HG03378 (cell line): Measurements from ENCODE around the gene BBOX1.

Experiments
- ATAC-seq: cut with Tn5 transposase; IDR thresholded peaks from one replicate; pipeline ENCODE4 v1.9.1; 2021; ENCODE audit warnings: mild to moderate bottlenecking, moderate library complexity; ENCODE audit not compliant: unreplicated experiment

The BBOX1 gene

DNA sequence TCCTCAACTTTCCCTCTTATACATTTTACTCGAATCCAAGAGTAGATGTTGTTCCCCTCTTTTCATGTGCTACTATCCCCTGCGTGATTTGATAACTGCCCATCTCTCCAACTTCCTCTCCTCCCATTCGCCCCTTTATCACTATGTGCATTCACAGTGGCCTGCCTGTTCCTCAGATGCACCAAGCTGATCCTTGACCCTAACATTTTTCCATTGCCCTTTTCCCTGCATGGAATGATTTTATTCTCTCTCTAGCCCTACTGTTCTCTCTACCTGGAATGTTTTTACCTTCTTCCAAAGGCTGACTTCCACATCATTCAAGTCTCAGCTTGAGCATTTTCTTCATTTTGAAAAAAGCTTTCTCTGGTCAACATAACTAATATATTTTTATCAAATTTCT is 15.8 kb upstream of the BBOX1 start:
- no peak for ATAC-seq

DNA sequence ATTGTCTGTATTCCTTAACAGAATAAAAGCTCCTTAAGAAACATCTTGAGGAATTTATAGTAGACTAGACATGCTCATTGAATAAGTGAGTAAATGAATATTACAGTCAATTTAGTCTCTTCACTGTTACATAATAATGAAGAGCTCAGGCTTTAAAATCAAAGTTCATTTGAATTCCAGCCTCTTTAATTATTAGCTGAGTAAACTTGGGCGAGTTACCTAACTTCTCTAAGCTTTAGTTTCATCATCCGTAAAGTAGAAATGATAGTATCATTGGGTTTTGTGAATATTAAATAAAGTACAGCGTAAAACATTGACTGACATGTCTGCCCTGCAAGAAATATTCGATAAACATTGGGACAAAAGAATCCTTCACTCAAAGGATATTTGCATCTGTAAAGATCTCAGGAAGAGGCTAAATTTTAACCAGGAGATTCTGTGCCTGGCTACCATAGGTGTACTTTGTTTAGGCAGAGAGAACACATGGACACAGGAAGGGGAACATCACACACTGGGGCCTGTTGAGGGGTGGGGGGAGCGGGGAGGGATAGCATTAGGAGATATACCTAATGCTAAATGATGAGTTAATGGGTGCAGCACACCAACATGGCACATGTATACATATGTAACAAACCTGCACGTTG is 15.2 kb upstream of the BBOX1 start:
- ATAC-seq: no peak

DNA sequence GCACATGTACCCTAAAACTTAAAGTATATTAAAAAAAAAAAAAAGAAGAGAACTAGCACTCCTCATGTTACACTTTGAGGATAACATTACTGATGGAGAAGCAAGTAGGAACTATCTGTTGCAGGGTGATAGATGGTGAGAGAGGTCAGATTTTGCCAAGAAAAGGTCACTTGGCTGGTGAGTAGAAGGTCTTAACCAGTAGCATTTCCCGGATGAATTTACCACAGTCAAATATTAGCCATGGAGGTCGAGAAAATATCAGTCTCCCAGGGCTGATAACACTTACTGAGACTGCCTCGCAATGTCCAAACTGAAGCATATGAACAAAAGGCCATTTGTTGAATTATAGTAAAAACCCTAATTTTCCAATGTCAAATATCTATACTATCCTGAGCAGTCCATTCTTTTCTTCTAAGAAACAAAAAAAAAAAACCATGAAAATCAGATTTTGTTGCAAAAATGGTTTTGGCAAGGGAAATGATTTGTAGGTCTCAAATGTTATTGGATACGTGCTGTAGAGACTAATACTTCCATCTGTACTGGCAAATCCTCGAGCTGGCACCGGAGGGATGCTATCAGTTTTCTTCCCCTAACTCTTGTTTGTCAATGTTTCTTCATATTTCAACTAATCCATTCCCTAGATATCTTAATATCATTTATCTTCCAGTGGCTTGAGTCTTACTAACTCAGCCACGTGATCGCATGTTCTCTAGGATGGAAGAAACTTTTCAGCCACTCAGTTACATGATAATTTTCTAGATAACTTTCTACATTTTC is 14.5 kb upstream of the BBOX1 start:
- ATAC-seq: no peak

DNA sequence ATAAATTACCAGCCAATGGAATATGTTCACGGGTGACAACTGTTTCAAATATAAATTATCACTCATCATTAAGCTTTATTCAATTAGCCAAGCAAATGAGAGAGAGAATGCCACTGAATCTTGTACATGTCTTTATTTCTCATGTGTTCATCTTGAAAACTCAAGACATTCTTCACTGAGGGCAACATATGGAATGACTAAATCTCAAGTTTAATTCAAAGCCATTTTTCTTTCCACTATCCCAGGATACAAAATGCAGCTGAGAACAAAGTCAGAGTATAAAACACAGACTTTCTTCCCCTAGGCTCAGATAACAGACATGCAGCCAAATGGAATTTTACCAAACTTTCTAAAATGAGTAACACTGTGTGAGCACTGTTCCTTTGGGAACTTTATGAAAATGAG is 12.1 kb upstream of the BBOX1 start:
- no peak for ATAC-seq

DNA sequence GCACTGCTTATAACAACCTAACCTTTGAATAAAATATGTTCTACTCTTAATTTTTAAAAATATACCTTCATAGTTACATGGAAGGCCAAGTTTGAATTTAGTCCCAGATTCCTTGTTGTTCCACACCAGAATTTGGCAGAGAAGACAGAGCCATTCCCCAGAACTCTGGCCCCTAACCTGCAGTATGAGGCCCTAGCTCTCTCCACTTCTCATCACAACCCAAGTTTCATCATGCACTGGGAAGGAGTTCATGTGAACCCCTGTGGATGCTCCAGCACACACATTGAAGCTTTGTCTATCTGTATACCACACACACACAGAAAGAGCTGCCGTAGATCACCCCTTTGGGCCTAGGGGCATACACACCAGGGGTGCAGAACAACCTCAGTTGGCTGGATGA is 10.6 kb upstream of the BBOX1 start:
- no peak for ATAC-seq

DNA sequence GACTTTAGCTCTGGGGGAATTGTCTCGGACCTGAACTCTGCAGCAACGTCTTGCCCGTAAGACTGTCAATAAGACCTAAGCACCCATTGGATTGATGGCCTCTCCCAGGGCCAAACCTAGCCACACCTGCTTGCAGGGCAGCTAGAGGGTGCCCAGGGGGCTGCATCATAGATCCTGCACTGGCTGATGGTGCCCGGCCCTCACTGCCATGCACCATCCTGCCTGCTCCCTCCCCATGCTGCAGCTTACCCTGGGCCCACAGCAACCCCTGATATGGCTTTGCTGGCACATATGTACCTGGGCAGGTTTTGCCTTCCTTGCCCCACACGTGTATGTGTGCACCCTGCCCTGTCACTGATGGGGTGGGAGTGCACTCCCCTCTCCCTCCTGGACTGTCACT is 8.9 kb upstream of the BBOX1 start:
- no peak for ATAC-seq

DNA sequence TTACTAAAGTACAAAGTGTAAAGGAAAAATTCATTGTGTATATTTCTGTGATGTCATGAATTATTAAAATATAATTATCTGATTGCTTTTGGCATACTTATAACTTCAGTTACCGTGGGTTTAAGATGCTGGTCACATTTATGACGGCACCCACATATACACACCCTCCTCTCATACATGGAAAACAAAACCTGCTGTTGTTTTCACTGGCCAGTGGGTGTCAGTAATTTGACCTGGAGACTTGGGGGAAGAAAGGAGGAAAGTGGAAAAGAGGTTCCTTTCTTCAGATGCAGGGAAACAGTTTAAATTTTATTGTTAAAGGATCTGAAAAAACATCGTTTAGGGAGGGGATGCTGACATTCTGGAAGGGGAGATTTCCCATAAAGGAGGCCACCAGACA is 742 bp upstream of the BBOX1 start:
- ATAC-seq: no peak

DNA sequence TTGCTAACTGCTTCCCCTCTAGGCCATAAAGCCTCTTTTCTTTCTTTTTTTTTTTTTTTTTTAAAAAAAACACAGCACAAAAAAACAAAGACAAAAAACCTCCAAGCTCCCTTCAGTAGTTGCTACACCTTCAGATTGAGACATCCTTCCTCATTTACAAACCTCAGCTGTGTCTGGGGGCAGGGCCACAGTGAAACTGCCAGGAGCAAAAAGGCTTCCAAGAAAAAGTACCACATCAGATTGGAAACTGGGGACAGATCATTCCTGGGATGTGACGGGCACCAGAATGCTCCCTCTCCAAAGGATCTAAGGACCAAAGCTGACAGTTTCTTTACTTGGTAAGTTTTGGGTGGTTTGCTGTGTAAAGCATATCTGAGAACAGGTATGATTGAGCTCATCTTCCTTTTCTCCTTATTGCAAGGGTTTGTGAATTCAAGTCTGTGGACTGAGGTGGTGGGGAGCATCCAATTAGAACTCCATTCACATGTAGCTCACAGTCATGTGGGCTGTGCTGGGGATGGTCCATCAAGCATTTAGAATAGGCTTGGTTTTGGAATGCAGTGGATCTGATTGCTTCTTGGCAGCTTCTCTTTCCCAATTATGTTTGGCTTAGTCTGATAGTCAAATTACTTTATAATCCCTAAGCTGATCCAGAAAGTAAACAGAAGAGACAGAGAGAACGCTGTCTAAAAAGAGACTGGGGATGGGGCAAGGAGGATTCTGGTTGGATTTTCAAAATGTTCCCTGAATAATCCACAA is 705 bp downstream of the BBOX1 start:
- ATAC-seq: no peak

DNA sequence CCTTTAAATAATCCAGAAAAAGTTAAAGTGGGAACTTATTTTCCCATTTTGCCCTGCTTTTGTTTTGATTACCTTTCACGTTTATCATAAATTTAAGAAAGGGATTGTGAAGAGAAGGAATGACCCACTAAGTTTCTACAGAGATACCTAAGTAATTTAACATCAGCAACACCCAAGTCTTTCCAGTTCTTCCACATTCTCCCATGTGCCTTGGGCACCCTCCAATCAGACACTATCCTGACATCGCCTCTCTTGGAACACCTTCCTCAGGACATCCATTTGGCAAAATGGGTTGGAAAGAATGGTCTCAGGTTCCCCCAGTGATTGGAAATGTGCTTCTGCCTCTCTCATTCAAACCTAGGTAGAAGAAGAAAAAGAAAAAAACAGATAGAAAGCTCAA is 6.3 kb downstream of the BBOX1 start:
- ATAC-seq: no peak

DNA sequence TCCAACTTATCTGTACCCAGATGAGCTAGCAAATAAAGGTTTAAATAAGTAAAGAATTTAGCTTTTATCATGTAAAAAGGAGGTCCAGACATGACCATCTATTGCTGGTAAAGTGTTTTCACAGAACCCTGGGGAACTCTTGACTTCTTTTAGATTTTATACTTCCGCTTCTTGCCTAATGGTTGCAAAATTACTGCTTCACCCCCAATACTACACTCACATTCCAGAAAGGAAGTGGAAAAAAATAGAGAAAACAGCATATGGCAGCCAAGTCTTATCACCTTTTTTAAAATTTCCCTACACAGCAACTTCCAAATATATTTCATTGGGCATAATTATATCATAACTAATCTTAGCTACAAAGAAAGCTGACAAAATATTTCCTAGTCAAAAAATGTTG is 12.1 kb downstream of the BBOX1 start:
- no peak for ATAC-seq

DNA sequence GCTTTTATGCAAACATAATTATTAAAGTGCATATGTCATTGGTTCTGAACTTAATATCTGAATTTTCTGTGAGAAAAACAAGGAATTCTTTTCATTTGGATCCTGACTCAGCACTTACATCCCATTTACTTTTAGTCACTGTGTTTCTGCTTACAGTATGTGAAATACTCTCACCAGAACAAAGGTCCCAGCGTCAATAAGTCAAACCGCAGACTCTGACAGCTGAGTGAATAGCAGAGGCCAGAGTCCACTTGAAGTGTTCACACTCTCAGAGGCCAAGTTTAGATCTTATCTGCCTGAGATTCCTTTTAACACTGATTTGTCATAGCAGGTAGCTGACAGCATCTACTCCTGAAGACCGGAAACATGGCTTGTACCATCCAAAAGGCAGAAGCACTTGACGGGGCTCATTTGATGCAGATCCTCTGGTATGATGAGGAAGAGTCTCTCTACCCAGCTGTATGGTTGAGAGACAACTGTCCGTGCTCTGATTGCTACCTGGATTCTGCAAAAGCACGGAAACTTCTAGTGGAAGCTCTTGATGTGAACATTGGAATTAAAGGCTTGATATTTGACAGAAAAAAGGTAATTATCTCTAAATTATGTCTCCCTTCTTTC is 14.6 kb downstream of the BBOX1 start:
- ATAC-seq: no peak

DNA sequence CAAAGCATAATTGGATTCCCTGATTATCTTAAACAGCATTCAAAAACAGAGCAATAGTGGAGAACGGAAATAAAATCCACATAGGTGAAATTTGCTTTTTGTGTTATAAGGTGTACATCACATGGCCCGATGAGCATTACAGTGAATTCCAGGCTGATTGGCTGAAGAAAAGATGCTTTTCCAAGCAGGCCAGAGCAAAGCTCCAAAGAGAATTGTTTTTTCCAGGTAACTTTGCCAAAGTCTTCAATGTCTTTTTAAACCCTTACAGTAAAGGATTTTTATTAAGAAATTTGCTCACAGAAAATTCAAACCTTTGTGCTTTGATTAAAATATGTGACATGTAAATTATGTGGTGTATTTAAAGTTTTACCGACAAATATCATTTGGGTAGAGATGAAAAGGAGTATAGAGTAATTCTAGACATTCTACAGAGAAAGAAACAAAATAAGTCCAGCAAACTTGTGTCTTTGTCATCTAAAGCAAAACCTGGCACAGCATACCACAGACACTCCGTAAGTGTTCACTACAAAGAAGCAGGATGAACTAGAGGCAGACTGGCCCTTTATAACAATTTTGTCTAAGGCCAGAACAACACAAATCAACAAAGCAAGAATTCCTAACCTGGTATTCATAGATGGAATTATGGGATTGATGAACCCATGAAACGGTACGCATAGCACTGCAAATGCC is 16.6 kb downstream of the BBOX1 start:
- ATAC-seq: no peak

DNA sequence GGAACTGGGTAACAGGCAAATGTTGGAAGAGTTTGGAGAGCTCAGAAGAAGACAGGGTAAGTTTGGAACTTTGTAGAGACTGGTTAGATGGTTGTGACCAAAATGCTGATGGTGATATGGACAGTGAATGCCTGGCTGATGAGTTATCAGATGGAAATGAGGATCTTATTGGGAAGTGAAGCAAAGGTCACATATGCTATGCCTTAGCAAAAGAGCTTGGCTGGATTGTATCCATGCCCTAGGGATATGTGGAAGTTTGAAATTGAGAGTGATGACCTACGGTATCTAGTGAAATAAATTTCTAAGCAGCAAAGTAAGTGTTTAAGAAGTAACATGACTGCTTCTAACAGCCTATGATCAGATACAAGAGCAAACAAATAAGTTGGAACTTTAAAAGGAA is 17.8 kb downstream of the BBOX1 start:
- ATAC-seq: no peak

DNA sequence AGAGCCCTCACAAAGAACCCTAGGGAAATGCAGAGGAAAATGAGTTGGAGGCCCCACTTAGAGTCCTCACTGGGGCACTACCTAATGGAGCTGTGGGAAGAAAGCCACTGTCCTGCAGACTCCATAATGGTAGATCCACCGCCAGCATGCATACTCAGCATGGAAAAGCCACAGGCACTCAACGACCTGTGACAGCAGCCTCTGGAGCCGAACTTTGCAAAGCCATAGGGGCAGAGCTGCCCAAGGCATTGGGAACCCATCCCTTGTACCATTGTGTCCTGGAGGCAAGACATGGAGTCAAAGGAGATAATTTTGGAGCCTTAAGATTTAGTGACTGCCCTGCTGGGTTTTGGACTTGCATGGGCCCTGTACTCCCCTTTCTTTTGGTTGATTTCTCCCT is 18.8 kb downstream of the BBOX1 start:
- ATAC-seq: no peak

DNA sequence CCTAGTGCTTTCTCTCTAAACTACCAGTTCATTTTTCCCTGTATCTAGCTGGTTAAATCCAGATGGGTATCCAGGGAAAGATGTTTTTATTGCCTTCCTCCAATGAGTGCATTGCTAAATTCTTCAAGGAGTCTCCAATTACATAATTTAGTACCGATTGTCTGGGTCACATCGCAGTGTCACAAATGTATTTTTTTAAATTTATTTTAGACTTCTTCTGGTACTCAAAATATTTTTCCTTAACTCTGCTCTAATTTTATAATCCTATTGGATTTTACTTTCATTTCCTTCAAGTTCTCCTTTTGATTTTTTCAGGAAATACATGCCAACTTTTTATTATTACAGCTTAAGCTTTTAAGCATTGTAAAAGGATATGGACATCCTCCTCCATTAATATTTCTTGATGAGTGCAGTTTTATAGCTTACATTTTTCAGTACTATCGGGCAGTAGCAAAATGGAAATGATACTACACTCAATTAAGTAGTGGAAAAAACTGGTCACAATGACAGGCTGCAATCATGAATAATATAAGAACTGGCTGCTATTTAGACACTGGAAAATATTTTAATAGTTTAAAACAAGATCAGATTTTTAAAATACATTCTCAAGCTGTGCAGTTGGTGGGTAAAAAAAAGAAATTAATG is 20.3 kb downstream of the BBOX1 start:
- no peak for ATAC-seq

DNA sequence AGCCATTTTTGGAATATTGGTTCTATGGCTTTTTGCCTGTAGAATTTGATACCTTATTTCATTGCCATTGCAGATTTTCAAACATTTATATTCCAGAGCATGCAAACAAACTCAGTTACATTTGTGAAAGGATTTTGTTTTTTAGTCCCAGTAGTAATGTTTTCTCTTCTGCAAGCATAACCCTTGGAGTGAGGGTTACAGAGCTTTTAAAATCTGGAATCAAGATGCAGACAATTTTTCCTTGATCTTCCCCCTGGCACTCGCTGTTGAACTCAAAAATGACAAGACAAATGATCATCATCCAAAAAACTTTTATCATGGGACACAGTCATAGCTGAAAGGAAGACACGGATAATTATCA is 20.8 kb downstream of the BBOX1 start:
- no peak for ATAC-seq

DNA sequence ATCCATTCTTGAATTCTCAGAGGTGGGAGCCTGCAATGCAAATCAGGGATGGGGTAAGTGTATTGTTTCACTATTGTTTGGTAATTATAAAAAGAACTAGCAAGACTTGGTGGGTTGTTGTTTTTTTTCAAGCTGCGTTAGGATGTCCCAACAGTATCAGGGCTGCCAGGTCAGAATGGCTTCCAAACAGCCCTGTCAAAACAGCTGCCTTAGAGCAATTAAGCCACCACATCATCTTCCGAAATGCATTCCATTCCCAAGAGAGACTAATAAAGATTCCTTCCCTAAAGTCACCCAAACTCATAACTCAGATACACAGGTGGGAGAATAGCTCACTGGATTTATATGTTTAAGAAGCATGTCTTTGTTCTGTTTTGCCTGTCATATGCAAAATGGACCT is 23.5 kb downstream of the BBOX1 start:
- no peak for ATAC-seq

DNA sequence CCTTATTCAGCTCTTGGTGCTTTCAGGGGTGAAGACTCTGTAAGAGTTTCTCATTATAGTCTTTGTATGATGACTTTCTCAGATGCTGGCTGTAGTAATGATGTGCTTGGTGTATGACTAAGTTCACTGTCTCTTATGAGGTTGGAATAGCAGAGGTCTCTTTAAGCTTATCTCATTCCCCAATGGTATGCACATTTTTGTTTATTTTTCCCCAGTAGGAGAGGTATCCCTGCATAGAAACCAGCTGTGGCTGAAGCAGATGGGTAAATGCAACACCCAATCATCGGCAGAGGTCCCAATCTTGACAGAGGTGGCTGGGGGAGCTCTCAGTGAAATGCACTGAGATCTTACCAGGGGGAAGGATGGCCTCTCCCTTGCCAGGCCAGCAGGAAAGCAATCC is 34.6 kb downstream of the BBOX1 start:
- ATAC-seq: no peak

DNA sequence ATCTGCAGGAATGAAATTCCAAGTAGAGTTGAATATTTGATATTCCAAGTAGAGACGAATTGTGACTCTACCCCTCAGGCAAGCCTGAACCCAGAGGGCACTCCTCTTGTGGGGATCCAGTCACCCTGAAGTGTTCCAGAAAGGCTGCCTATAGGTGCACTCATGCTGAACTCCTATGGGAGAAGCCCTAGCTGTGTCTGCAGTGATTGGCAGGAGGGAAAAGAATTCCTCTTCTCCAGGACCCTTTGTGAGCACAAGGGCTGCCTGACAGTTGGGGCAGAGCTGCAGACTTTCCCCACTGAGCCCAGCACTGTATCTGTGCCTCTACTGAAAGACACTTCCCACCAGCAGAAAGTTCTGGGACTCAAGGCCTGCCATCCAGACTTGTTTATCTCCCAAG is 35.0 kb downstream of the BBOX1 start:
- no peak for ATAC-seq

DNA sequence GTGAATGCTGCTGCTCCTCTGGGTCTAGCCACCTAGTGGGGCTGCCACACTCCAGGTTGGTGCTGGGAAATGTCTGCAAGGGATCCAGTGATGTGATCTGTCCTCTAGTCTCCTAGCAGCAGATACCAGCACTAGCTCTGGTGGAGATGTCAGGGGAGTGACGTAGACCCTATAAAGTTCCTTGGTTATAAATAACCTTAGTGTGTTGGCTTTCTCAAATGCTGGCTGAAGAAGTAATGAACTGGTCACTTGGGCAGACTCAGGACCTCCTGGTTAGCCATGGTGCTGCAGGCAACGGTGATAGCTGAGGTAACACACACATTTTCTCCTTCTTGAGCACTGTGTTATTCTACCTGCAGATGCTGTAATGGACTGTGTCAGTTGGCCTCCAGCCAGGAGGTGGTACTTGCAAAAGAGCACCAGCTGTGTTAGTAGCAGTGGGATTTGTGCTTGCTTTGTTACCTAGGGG is 35.5 kb downstream of the BBOX1 start:
- no peak for ATAC-seq

DNA sequence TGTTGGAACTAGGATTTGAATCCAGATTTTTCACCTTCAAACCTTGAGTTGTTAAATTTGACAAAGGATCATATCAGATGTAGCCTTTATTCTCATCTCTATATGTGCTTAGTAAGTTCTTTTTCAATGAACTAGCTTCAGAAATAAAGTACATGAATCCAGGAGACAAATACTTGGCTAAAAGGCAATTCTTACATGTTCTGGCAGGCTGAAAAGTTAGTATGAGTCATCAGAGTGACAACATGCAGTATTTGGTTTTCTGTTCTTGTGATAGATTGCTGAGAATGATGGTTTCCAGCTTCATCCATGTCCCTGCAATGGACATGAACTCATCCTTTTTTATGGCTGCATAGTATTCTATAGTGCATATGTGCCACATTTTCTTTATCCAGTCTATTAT is 40.4 kb downstream of the BBOX1 start:
- ATAC-seq: no peak
